ENCODE measurements around the gene GCG. TPM values are rescaled to one million over a fixed set of nuclear protein-coding genes. Genes with fewer than 3 reads are reported as not detected.

The GCG gene
- total and polyA plus RNA-seq, 12 donors, result 0.32 TPM; not detected in 11

DNA sequence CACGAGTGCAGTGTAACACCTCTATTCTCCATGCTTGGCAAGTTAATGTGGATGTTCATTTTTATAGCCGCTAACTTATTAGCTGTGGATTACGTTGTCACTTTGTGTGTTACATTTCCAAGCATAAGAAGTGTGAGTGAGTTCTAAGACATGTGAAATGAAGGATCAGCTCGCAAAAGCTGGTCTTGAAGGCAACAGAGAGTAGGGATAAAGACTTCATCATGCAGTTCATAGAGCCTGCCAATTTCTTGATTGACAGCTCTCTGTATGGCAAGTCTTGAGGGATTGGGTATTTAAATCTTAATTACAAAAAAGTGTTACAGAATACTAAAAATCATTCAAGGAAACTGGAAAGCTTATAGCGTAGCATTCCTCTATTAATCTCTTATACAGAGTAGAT is 52.2 kb downstream of the GCG start:
- Histone ChIP-seq H3K36me3 (no peaks in the 10 kb centered on the region), H3K27ac (no peak overlapping the region), H3K27me3 (no peaks in the 10 kb centered on the region), H3K9me3 (no peaks in the 10 kb centered on the region), H3K4me1 (no peaks in the 10 kb centered on the region), H3K4me3 (no peak overlapping the region)
- DNase-seq (no peak), ATAC-seq (no peak)
- TF ChIP-seq, protein P1, sequence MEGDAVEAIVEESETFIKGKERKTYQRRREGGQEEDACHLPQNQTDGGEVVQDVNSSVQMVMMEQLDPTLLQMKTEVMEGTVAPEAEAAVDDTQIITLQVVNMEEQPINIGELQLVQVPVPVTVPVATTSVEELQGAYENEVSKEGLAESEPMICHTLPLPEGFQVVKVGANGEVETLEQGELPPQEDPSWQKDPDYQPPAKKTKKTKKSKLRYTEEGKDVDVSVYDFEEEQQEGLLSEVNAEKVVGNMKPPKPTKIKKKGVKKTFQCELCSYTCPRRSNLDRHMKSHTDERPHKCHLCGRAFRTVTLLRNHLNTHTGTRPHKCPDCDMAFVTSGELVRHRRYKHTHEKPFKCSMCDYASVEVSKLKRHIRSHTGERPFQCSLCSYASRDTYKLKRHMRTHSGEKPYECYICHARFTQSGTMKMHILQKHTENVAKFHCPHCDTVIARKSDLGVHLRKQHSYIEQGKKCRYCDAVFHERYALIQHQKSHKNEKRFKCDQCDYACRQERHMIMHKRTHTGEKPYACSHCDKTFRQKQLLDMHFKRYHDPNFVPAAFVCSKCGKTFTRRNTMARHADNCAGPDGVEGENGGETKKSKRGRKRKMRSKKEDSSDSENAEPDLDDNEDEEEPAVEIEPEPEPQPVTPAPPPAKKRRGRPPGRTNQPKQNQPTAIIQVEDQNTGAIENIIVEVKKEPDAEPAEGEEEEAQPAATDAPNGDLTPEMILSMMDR (IDR thresholded peaks at IDR 0.05), result no peak
- intact Hi-C loops (cut with DNase I), result no loop called here
- 96% methylated on average over 5 of the region's 5 CpGs for WGBS, 2 donors

Other genes starting within 250 kb of the GCG start
- 1 to 10 TPM; 1.7 to 8.3 (median 4.1) TPM for gene DPP4, start 78.0 kb downstream of the GCG start, total RNA-seq
- 1 to 10 TPM; 1.1 to 5.2 TPM for gene DPP4, start 78.0 kb downstream of the GCG start, polyA plus RNA-seq
- 10 to 100 TPM in 1 of 10 donors, 1 to 10 TPM in 8, under 1 TPM in 1; 0.56 to 11.5 (median 2.2) TPM for gene FAP, start 91.2 kb upstream of the GCG start, total RNA-seq
- 1 to 10 TPM in 1 of 2 donors, under 1 TPM in 1; 0.77 to 2.7 TPM for gene FAP, start 91.2 kb upstream of the GCG start, polyA plus RNA-seq
- gene IFIH1, start 166.4 kb upstream of the GCG start, total RNA-seq, result 10 to 100 TPM in 2 of 10 donors, 1 to 10 TPM in 8; 4.0 to 22.1 (median 6.5) TPM
- 1 to 10 TPM; 3.5 to 5.8 TPM for gene IFIH1, start 166.4 kb upstream of the GCG start, polyA plus RNA-seq
- gene GCA, start 191.9 kb upstream of the GCG start, total RNA-seq, result 10 to 100 TPM in 1 of 10 donors, 1 to 10 TPM in 9; 3.1 to 19.4 (median 6.6) TPM
- gene GCA, start 191.9 kb upstream of the GCG start, polyA plus RNA-seq, result 1 to 10 TPM; 7.3 to 7.8 TPM